PC-3 (cell line): Measurements from ENCODE around the gene AMIGO3. TPM values are rescaled to one million over a fixed set of nuclear protein-coding genes. Genes with fewer than 3 reads are reported as not detected.

ENCODE experiments used
- ATAC-seq: fragments of 200-7000 bp; cut with Tn5 transposase; 2 replicates; pipeline ENCODE4 v1.9.1; 2020; ENCODE audit warnings: mild to moderate bottlenecking, moderate library complexity
- BruUV-seq: library from RNA; stranded (reverse); fragments of 400-500 nt; replicated peaks from 2 replicates; lab custom pipeline; 2021; lab: Mats Ljungman, UMichigan
- CTCF ChIA-PET: fragments of 300-600 bp; sonication (Branson Sonifier 250); formaldehyde crosslinking; loops from one replicate; lab custom pipeline; 2022; ENCODE audit warnings: antibody characterized with exemption; lab: Charles Lee
- POLR2A ChIA-PET: fragments of 300-600 bp; sonication (Branson Sonifier 250); formaldehyde crosslinking; loops from one replicate; lab custom pipeline; 2022; ENCODE audit warnings: antibody characterized with exemption; ENCODE audit not compliant: unreplicated experiment; lab: Charles Lee
- DNase-seq: peaks from one replicate; pipeline ENCODE4 v3.0.0-alpha.2; 2015
- H2AFZ ChIP-seq: fragments of 300-600 bp; sonication (generic); 2 replicates; pipeline ENCODE4 v1.6.0; 2016; ENCODE audit warnings: antibody characterized with exemption, low read length
- H3F3A ChIP-seq: fragments of 300-600 bp; sonication (generic); one replicate; pipeline ENCODE4 v1.6.0; 2017; ENCODE audit warnings: antibody characterized with exemption, low read length, control low read depth, mild to moderate bottlenecking; ENCODE audit not compliant: unreplicated experiment
- H3K27ac ChIP-seq: fragments of 300-600 bp; sonication (generic); 2 replicates; pipeline ENCODE4 v1.5.1; 2016; ENCODE audit warnings: mild to moderate bottlenecking, low read length
- H3K27me3 ChIP-seq: fragments of 300-600 bp; sonication (generic); 2 replicates; pipeline ENCODE4 v1.6.1; 2016; ENCODE audit warnings: low read length, mixed read lengths
- H3K36me3 ChIP-seq: fragments of 300-600 bp; sonication (generic); 2 replicates; pipeline ENCODE4 v1.6.1; 2016; ENCODE audit warnings: low read depth, mixed run types, low read length, mixed read lengths
- H3K4me1 ChIP-seq: fragments of 300-600 bp; sonication (generic); 2 replicates; pipeline ENCODE4 v1.5.1; 2016; ENCODE audit warnings: low read length; ENCODE audit not compliant: insufficient read depth
- H3K4me2 ChIP-seq: fragments of 300-600 bp; sonication (generic); 2 replicates; pipeline ENCODE4 v1.6.0; 2016; ENCODE audit warnings: low read length
- H3K4me3 ChIP-seq: fragments of 300-600 bp; sonication (generic); 2 replicates; pipeline ENCODE4 v1.5.1; 2016; ENCODE audit warnings: mild to moderate bottlenecking, low read length, mixed read lengths
- H3K79me2 ChIP-seq: fragments of 300-600 bp; sonication (generic); 2 replicates; pipeline ENCODE4 v1.6.1; 2017; ENCODE audit warnings: low read length, mixed read lengths
- H3K9ac ChIP-seq: fragments of 300-600 bp; sonication (generic); 2 replicates; pipeline ENCODE4 v1.6.0; 2016; ENCODE audit warnings: mild to moderate bottlenecking, low read length
- H3K9me2 ChIP-seq: fragments of 300-600 bp; sonication (generic); replicated peaks from 2 replicates; pipeline ENCODE4 v1.6.1; 2016; ENCODE audit warnings: mixed run types, low read length, mixed read lengths
- H3K9me3 ChIP-seq: fragments of 300-600 bp; sonication (generic); 2 replicates; pipeline ENCODE4 v1.6.1; 2016; ENCODE audit warnings: low read length, mixed read lengths
- H4K20me1 ChIP-seq: fragments of 300-600 bp; sonication (generic); 2 replicates; pipeline ENCODE4 v1.6.1; 2016; ENCODE audit warnings: low read length, mixed read lengths
- CTCF ChIP-seq: fragments of 300-600 bp; sonication (generic); conservative IDR thresholded peaks from 2 replicates; pipeline ENCODE4 v1.5.1; 2017; ENCODE audit warnings: antibody characterized with exemption, low read depth, mild to moderate bottlenecking, low read length
- EZH2 ChIP-seq: fragments of 300-600 bp; sonication (generic); IDR thresholded peaks from one replicate; pipeline ENCODE4 v1.6.1; 2017; ENCODE audit warnings: antibody characterized with exemption, mild to moderate bottlenecking, low read length; ENCODE audit not compliant: unreplicated experiment
- EZH2phosphoT487 ChIP-seq: fragments of 300-600 bp; sonication (generic); IDR thresholded peaks from 2 replicates; pipeline ENCODE4 v1.6.1; 2018; ENCODE audit warnings: mild to moderate bottlenecking, antibody characterized with exemption, low read length, borderline replicate concordance
- intact Hi-C: fragments of 100-400 bp; cut with micrococcal nuclease; formaldehyde crosslinking; loops from 2 replicates; pipeline ENCODE4 v1.9.0; 2023
- total RNA-seq: library from RNA; depleted of rRNA; stranded (reverse); fragments of >200 nt; gene quantifications from 2 replicates; pipeline ENCODE4 v1.2.3, GENCODE V29; 2014

AMIGO3 gene
- total RNA-seq, 1 experiment from 2014 or later = 1.8 TPM

DNA sequence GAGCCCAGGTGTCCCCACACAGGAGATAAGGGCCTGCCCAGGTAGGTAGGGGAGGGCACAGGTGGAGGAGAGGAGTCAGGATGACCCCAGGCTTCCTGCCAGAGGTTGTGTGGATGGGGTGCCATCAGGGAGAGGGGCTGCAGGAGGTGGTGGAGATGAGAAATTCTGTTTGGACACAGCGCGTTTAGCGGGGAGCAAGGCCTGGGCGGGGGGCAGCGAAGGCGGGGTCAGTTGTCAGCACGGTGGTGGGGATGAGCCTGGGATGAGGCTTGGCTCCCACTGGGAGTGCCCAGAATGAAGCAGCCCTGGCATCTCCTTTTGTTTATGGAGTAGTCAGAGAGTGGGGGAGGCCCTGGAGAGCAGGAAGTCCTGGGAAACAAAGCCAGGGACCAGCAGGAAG lies 15.5 kb downstream of the AMIGO3 start:
- Histone ChIP-seq H3K27me3 (no peaks in the 10 kb centered on the region), H3K4me3 (no peak overlapping the region), H3K9me2 (no peaks in the 10 kb centered on the region), H3K79me2 (no peaks in the 10 kb centered on the region), H3F3A (no peaks in the 10 kb centered on the region), H3K4me1 (no peaks in the 10 kb centered on the region), H3K27ac (no peak overlapping the region), H3K36me3 (peaks cover 10% of the 10 kb centered on the region; the same call in 1 of the 2 replicates), H3K4me2 (no peak overlapping the region), H4K20me1 (no peaks in the 10 kb centered on the region), H2AFZ (no peak overlapping the region), H3K9ac (no peak overlapping the region), H3K9me3 (no peaks in the 10 kb centered on the region)
- no TSS peak for BruUV-seq
- ATAC-seq (no peak), DNase-seq (no peak)
- TF ChIP-seq EZH2phosphoT487 = no peak
- no peak for TF ChIP-seq EZH2
- no peak for TF ChIP-seq CTCF
- CTCF ChIA-PET = interaction anchor here (0.6 kb wide), 1 partner anchor 234 kb away, joined by 10 read pairs; the partner anchor contains the start of gene DAG1
- POLR2A ChIA-PET = no interaction called here
- intact Hi-C loops = loop anchor here (1.0 kb wide), 3 partner anchors 98 to 202 kb away; no protein-coding TSS in a partner anchor

DNA sequence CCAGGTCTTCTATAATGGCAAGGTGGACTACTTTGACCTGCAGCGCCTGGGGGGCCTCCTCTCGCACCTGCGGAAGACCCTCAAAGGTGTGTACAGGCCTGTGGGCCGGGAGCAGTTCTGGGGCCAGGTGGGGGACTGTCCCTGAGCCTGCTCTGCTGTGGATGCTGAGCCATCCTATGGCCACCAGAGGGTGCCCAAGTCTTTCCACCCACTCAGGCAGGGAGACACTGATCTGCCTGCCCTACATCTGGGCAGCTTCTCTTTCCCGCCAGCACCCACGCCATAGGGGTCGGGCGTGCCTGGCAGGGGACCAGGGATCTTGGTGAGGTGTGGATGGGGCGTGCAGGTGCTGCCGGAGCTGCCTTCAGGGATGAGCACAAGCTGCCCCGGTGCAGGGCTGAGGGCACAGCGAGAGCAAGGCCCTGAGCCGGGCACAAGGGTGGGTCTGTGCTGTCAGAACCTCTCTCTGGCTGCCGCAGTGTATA lies 16.0 kb downstream of the AMIGO3 start:
- peaks cover 10% of the 10 kb centered on the region; the same call in 1 of the 2 replicates for H3K36me3 ChIP-seq
- DNase-seq (peak; percentile 81), ATAC-seq (peak; percentile 88)
- H2AFZ ChIP-seq = no peak overlapping the region
- H3K4me2 ChIP-seq = no peak overlapping the region
- no peaks in the 10 kb centered on the region for H3K79me2 ChIP-seq
- H3K9ac ChIP-seq = no peak overlapping the region
- ChIA-PET POLR2A (no interaction called here), CTCF (interaction anchor here (0.6 kb wide), 1 partner anchor 233 kb away, joined by 10 read pairs; the partner anchor contains the start of gene DAG1)
- TF ChIP-seq EZH2phosphoT487 = no peak
- peak; percentile 85 for TF ChIP-seq CTCF
- no peaks in the 10 kb centered on the region for H3K27me3 ChIP-seq
- no TSS peak for BruUV-seq
- no peaks in the 10 kb centered on the region for H3K4me1 ChIP-seq
- H3K9me2 ChIP-seq = no peaks in the 10 kb centered on the region
- no peaks in the 10 kb centered on the region for H4K20me1 ChIP-seq
- no peaks in the 10 kb centered on the region for H3F3A ChIP-seq
- intact Hi-C loops = loop anchor here (1.0 kb wide), 3 partner anchors 99 to 203 kb away; no protein-coding TSS in a partner anchor
- no peaks in the 10 kb centered on the region for H3K9me3 ChIP-seq
- H3K27ac ChIP-seq = no peak overlapping the region
- H3K4me3 ChIP-seq = no peak overlapping the region

GRCh38 chr3:49702672-49703071 lies 16.8 kb downstream of the AMIGO3 start:
- H3K27me3 ChIP-seq = no peaks in the 10 kb centered on the region
- DNase-seq (no peak), ATAC-seq (no peak)
- BruUV-seq = no TSS peak
- no peak overlapping the region for H3K4me2 ChIP-seq
- no peak overlapping the region for H3K4me3 ChIP-seq
- ChIA-PET POLR2A (no interaction called here), CTCF (no interaction called here)
- no peak overlapping the region for H3K9ac ChIP-seq
- TF ChIP-seq CTCF = no peak
- TF ChIP-seq EZH2phosphoT487 = no peak
- no peak for TF ChIP-seq EZH2
- no peaks in the 10 kb centered on the region for H3K79me2 ChIP-seq
- intact Hi-C loops = loop anchor here (1.0 kb wide), 3 partner anchors 100 to 204 kb away; no protein-coding TSS in a partner anchor
- H2AFZ ChIP-seq = no peak overlapping the region
- H3K9me3 ChIP-seq = no peaks in the 10 kb centered on the region
- no peaks in the 10 kb centered on the region for H4K20me1 ChIP-seq
- H3K4me1 ChIP-seq = no peaks in the 10 kb centered on the region
- H3K9me2 ChIP-seq = no peaks in the 10 kb centered on the region
- no peaks in the 10 kb centered on the region for H3F3A ChIP-seq
- no peak overlapping the region for H3K27ac ChIP-seq
- peaks cover 10% of the 10 kb centered on the region; the same call in 1 of the 2 replicates for H3K36me3 ChIP-seq
